ENCODE measurements around the gene KIF20B. TPM values are rescaled to one million over a fixed set of nuclear protein-coding genes. Genes with fewer than 3 reads are reported as not detected.
"Not testable (repeated sequence)": the region's sequence is repeated elsewhere in the genome, so short reads cannot be mapped to it uniquely, and the experiment has no call there.

KIF20B gene
- total RNA-seq, 2 experiments from 2014 or later: 74.6 to 86.2 TPM

DNA sequence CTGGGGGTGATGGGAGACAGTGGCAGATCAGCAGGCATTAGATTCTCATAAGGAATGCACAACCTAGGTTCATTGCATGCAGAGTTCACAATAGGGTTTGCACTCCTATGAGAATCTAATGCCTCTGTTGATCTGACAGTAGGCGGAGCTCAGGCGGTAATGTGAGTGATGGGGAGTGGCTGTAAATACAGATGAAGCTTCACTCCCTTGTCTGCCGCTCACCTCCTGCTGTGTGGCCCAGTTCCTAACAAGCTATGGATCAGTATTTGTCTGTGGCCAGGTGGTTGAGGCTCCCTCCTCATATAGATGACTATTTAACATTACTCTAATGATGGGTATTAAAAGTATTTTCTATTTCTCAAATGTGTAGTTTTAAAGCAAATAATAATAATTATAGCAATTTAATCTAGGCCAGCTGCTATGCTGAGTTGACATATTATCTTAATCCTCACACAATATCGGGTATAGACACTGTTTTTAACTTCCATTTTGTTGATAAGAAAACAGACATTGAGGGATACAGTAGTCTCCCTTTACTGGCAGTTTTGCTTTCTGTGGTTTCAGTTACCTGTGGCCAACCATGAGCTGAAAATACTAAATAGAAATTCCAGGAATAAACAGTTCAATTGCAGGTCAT is 39.9 kb downstream of the KIF20B start:
- peaks cover 48% of the 10 kb centered on the region for H3K36me3 Mint-ChIP-seq (ENCODE audit: low read depth)
- no peak overlapping the region for H3K27ac Mint-ChIP-seq
- ATAC-seq (no peak), DNase-seq (no peak)
- intact Hi-C loops (cut with DNase I, micrococcal nuclease): no loop called here
- H3K27me3 Mint-ChIP-seq: no peaks in the 10 kb centered on the region
- POLR2A ChIA-PET: interaction anchor here (1.0 kb wide), 1 partner anchor 40 kb away, joined by 3 read pairs; the partner anchor contains the start of gene KIF20B
- peaks cover 4% of the 10 kb centered on the region for H3K4me1 Mint-ChIP-seq
- CTCF ChIA-PET: interaction anchor here (0.8 kb wide), 1 partner anchor 9 kb away, joined by 4 read pairs; no protein-coding TSS in a partner anchor
- no peaks in the 10 kb centered on the region for H3K9me3 Mint-ChIP-seq (ENCODE audit: low read depth)
- H3K4me3 Mint-ChIP-seq: no peak overlapping the region

- Mint-ChIP-seq H3K27me3 (no peaks in the 10 kb centered on the region), H3K36me3 (ENCODE audit: low read depth) (peaks cover 42% of the 10 kb centered on the region), H3K4me1 (no peaks in the 10 kb centered on the region), H3K9me3 (ENCODE audit: low read depth) (no peaks in the 10 kb centered on the region), H3K4me3 (no peak overlapping the region), H3K27ac (no peak overlapping the region)
- no peak for DNase-seq
- POLR2A ChIA-PET: no interaction called here
- no peak for ATAC-seq
- CTCF ChIA-PET: no interaction called here
- intact Hi-C loops (cut with DNase I, micrococcal nuclease): no loop called here
Measured at GRCh38 chr10:89744026-89744425, 42.6 kb downstream of the KIF20B start.

GRCh38 chr10:89745903-89746302 is 44.5 kb downstream of the KIF20B start:
- CTCF ChIA-PET: interaction anchor here (0.6 kb wide), 1 partner anchor 404 kb away, joined by 3 read pairs; no protein-coding TSS in a partner anchor
- DNase-seq (no peak), ATAC-seq (no peak)
- Mint-ChIP-seq H3K4me3 (no peak overlapping the region), H3K27me3 (no peaks in the 10 kb centered on the region), H3K27ac (no peak overlapping the region), H3K9me3 (ENCODE audit: low read depth) (no peaks in the 10 kb centered on the region), H3K36me3 (ENCODE audit: low read depth) (peaks cover 37% of the 10 kb centered on the region), H3K4me1 (no peaks in the 10 kb centered on the region)
- POLR2A ChIA-PET: interaction anchor here (0.6 kb wide), 2 partner anchors 462 to 1033 kb away, joined by 3 read pairs; no protein-coding TSS in a partner anchor
- intact Hi-C loops (cut with DNase I, micrococcal nuclease): no loop called here

GRCh38 chr10:89750441-89750840 is 49.1 kb downstream of the KIF20B start:
- CTCF ChIA-PET: no interaction called here
- no peaks in the 10 kb centered on the region for H3K27me3 Mint-ChIP-seq

DNA sequence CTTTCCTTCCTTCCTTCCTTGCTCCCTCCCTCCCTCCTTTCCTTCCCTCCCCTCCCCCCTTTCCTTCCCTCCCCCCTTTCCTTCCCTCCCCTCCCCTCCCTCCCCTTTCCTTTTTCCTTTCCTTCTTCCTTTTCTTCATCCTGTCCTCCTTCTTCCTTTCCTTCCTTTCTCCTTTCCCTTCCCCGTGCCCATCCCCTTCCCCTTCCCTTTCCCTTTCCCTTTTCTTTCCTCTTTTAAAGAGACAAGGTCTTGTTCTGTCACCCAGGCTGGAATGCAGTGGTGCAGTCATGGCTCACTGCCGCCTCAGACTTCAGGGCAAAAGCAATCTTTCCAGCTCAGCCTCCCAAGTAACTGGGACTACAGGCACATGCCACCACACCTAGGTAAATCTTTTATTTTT is 54.0 kb downstream of the KIF20B start:
- Mint-ChIP-seq H3K27me3 (no peaks in the 10 kb centered on the region), H3K36me3 (ENCODE audit: low read depth) (peaks cover 31% of the 10 kb centered on the region), H3K4me1 (no peaks in the 10 kb centered on the region), H3K9me3 (ENCODE audit: low read depth) (no peaks in the 10 kb centered on the region), H3K4me3 (no peak overlapping the region), H3K27ac (no peak overlapping the region)
- ChIA-PET CTCF (no interaction called here), POLR2A (no interaction called here)
- no peak for DNase-seq
- no peak for ATAC-seq
- intact Hi-C loops (cut with DNase I, micrococcal nuclease): no loop called here

More at GRCh38 chr10:89750441-89750840, 49.1 kb downstream of the KIF20B start:
- Mint-ChIP-seq H3K4me1 (no peaks in the 10 kb centered on the region), H3K9me3 (ENCODE audit: low read depth) (no peaks in the 10 kb centered on the region), H3K27ac (no peak overlapping the region), H3K4me3 (no peak overlapping the region), H3K36me3 (ENCODE audit: low read depth) (peaks cover 23% of the 10 kb centered on the region)
- POLR2A ChIA-PET: no interaction called here
- no peak for DNase-seq
- no peak for ATAC-seq
- intact Hi-C loops (cut with DNase I, micrococcal nuclease): no loop called here

DNA sequence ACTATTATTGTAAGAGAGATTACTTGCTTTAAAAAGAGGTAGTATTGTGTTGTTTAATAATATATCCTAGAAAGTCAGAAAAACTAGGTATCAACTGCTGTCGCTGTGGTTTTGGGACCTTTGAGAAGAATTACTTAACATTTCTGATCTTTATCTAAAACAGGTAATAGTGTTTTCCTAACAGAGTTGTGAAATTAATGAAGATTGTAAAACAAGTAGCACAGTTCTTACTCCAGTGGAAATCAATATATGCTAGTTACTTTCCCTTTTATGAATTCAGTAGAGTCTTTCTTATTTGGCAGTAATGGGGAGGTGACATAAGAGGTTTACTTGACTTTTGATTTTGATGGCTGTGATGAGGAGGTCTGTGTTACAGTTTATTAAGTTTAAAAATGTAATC is 58.1 kb downstream of the KIF20B start:
- DNase-seq: no peak

GRCh38 chr10:89763671-89764070 is 62.3 kb downstream of the KIF20B start:
- H3K4me1 Mint-ChIP-seq; ATAC-seq; POLR2A ChIA-PET; H3K27me3 Mint-ChIP-seq; DNase-seq; H3K9me3 Mint-ChIP-seq (ENCODE audit: low read depth); H3K27ac Mint-ChIP-seq; H3K4me3 Mint-ChIP-seq; intact Hi-C loops (cut with DNase I, micrococcal nuclease); CTCF ChIA-PET: not testable (repeated sequence)
- H3K36me3 Mint-ChIP-seq (ENCODE audit: low read depth): peaks cover 70% of the 10 kb centered on the region

More for the DNA sequence above, 58.1 kb downstream of the KIF20B start:
- H3K9me3 Mint-ChIP-seq (ENCODE audit: low read depth): no peaks in the 10 kb centered on the region
- H3K4me1 Mint-ChIP-seq: no peaks in the 10 kb centered on the region
- no peak for ATAC-seq
- intact Hi-C loops (cut with DNase I, micrococcal nuclease): no loop called here
- H3K36me3 Mint-ChIP-seq (ENCODE audit: low read depth): peaks cover 59% of the 10 kb centered on the region
- no peak overlapping the region for H3K4me3 Mint-ChIP-seq
- ChIA-PET POLR2A (no interaction called here), CTCF (no interaction called here)
- H3K27me3 Mint-ChIP-seq: no peaks in the 10 kb centered on the region
- H3K27ac Mint-ChIP-seq: no peak overlapping the region

- ATAC-seq: no peak
- Mint-ChIP-seq H3K27me3 (no peaks in the 10 kb centered on the region), H3K36me3 (ENCODE audit: low read depth) (peaks cover 60% of the 10 kb centered on the region), H3K4me3 (no peak overlapping the region), H3K9me3 (ENCODE audit: low read depth) (no peaks in the 10 kb centered on the region), H3K4me1 (peaks cover 8% of the 10 kb centered on the region), H3K27ac (no peak overlapping the region)
- no peak for DNase-seq
- CTCF ChIA-PET: interaction anchor here (1.5 kb wide), 1 partner anchor 327 kb away, joined by 3 read pairs; no protein-coding TSS in a partner anchor
- POLR2A ChIA-PET: no interaction called here
- intact Hi-C loops (cut with DNase I, micrococcal nuclease): no loop called here
Measured at GRCh38 chr10:89771684-89772083, 70.3 kb downstream of the KIF20B start.

DNA sequence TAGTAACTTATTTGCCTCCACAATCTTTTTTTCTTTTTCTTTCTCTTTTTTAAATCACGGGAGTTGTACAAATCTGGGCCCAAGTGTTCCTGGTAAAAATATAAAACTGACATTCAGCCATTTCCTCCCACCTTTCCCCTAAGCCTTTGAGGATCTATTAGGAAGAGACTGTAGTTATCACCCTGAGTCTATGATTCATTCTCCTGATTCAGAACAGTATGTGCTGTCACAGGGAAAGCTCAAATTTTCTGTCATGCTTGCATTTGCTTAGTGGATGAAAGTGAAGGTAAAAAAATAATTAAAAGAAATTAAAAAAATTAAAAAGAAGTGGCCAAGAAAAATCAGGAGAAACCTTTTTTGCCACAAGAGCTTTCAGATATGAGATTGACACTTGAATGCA is 71.7 kb downstream of the KIF20B start:
- DNase-seq (no peak), ATAC-seq (no peak)
- Mint-ChIP-seq H3K4me3 (no peak overlapping the region), H3K9me3 (ENCODE audit: low read depth) (no peaks in the 10 kb centered on the region), H3K4me1 (peaks cover 8% of the 10 kb centered on the region), H3K36me3 (ENCODE audit: low read depth) (peaks cover 54% of the 10 kb centered on the region), H3K27ac (no peak overlapping the region), H3K27me3 (no peaks in the 10 kb centered on the region)
- ChIA-PET CTCF (interaction anchor here (1.5 kb wide), 1 partner anchor 325 kb away, joined by 3 read pairs; no protein-coding TSS in a partner anchor), POLR2A (no interaction called here)
- intact Hi-C loops (cut with DNase I, micrococcal nuclease): no loop called here

DNA sequence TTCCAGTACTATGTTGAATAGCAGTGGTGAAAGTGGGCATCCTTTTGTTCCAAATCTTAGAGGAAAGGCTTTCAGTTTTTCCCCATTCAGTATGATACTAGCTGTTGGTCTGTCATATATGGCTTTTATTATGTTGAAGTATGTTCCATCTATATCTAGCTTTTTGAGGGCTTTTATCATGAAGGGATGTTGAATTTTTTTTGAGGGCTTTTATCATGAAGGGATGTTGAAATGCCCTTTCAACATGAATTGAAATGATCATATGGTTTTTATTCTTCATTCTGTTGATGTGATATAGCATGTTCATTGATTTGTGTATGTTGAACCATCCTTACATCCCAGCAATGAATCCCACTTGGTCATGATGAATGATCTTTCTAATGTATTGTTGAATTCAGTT is 75.3 kb downstream of the KIF20B start:
- intact Hi-C loops (cut with DNase I, micrococcal nuclease): no loop called here
- CTCF ChIA-PET: no interaction called here
- POLR2A ChIA-PET: no interaction called here
- DNase-seq: no peak
- Mint-ChIP-seq H3K4me3 (no peak overlapping the region), H3K36me3 (ENCODE audit: low read depth) (peaks cover 37% of the 10 kb centered on the region), H3K27ac (no peak overlapping the region), H3K4me1 (peaks cover 4% of the 10 kb centered on the region), H3K27me3 (no peaks in the 10 kb centered on the region), H3K9me3 (ENCODE audit: low read depth) (no peaks in the 10 kb centered on the region)
- ATAC-seq: no peak

DNA sequence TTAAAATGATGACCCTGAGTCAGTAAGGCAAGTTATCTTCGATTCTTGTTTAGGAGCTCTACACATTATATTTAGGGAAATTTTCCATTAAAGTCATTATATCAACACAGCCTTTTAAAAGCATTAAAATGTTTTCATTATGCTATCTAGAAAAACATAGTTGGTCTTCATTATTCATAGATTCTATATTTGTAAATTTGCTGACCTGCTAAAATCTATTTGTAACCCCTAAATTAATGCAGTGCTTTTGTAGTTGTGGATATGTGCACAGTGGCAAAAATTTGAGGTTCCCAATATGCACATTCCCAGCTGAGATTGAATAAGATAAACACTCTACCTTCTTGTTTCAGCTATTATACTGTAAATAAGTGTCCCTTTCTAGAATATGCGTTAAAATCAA is 81.1 kb downstream of the KIF20B start:
- H3K4me3 Mint-ChIP-seq: no peak overlapping the region
- no peak overlapping the region for H3K27ac Mint-ChIP-seq
- intact Hi-C loops (cut with DNase I, micrococcal nuclease): no loop called here
- ChIA-PET CTCF (no interaction called here), POLR2A (no interaction called here)
- no peaks in the 10 kb centered on the region for H3K27me3 Mint-ChIP-seq
- DNase-seq: no peak
- ATAC-seq: no peak
- H3K36me3 Mint-ChIP-seq (ENCODE audit: low read depth): peaks cover 6% of the 10 kb centered on the region
- no peaks in the 10 kb centered on the region for H3K9me3 Mint-ChIP-seq (ENCODE audit: low read depth)
- H3K4me1 Mint-ChIP-seq: no peaks in the 10 kb centered on the region

DNA sequence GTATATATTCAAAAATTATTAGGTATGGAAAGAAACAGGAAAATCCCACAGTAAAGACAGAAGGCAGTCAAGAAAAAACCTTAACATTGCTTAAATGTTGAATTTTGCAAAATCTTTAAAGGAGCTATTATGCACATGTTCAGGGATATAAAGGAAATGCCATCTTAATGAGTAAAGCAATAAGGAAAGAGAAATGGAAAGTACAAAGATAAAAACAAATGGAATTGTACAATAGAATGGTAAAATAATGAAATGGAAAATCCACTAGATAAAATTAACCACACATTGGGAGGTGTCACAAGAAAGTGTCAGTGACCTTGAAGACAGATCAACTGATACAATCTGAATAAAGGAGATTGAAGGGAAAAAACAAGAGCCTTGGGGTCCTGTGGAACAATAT is 82.0 kb downstream of the KIF20B start:
- H3K4me3 Mint-ChIP-seq: no peak overlapping the region
- ChIA-PET POLR2A (interaction anchor here (0.8 kb wide), 1 partner anchor 1110 kb away, joined by 6 read pairs; no protein-coding TSS in a partner anchor), CTCF (interaction anchor here (0.6 to 1.1 kb wide), 2 partner anchors 364 to 1074 kb away, joined by 3 read pairs; no protein-coding TSS in a partner anchor)
- intact Hi-C loops (cut with DNase I, micrococcal nuclease): no loop called here
- ATAC-seq (no peak), DNase-seq (no peak)
- no peaks in the 10 kb centered on the region for H3K27me3 Mint-ChIP-seq
- H3K4me1 Mint-ChIP-seq: no peaks in the 10 kb centered on the region
- H3K9me3 Mint-ChIP-seq (ENCODE audit: low read depth): no peaks in the 10 kb centered on the region
- no peak overlapping the region for H3K27ac Mint-ChIP-seq
- H3K36me3 Mint-ChIP-seq (ENCODE audit: low read depth): peaks cover 6% of the 10 kb centered on the region
